ENCODE data around the gene ATAD2B.

GRCh38 chr2:23711979-23712755 lies 214.8 kb downstream of the ATAD2B start:
- TF ChIP-seq POLR2A (IDR thresholded peaks at IDR 0.05) (no peak), CTCF (IDR thresholded peaks at IDR 0.05 in 8 of 11, conservative IDR thresholded peaks at IDR 0.05 in 3 of 11) (no peak), POLR2AphosphoS5 (IDR thresholded peaks at IDR 0.05) (no peak)
